Measurements from ENCODE around the gene BMP6.

Gene BMP6

GRCh38 chr6:7811441-7811840, 85.5 kb downstream of the BMP6 start:
- no peak for TF ChIP-seq SIN3A (IDR thresholded peaks at IDR 0.05; ENCODE audit: borderline replicate concordance, insufficient read depth, low read length)
- TF ChIP-seq TAF1 (IDR thresholded peaks at IDR 0.05; ENCODE audit: borderline replicate concordance, insufficient read depth, low read length), result no peak
- no peak for TF ChIP-seq FOXP2 (optimal IDR thresholded peaks at IDR 0.05; ENCODE audit: borderline replicate concordance, extremely low read depth, extremely low read length, insufficient read depth)
- TF ChIP-seq POLR2AphosphoS5 (IDR thresholded peaks at IDR 0.05; ENCODE audit: low read depth, low read length), result no peak
- TF ChIP-seq REST (IDR thresholded peaks at IDR 0.05; ENCODE audit: insufficient read depth in 1 of 2, low read depth in 2 of 2, low read length in 2 of 2), result no peak

GRCh38 chr6:7812623-7813022, 86.7 kb downstream of the BMP6 start:
- TF ChIP-seq FOXP2 (optimal IDR thresholded peaks at IDR 0.05; ENCODE audit: borderline replicate concordance, extremely low read depth, extremely low read length, insufficient read depth), result no peak
- TF ChIP-seq POLR2AphosphoS5 (IDR thresholded peaks at IDR 0.05; ENCODE audit: low read depth, low read length), result no peak
- TF ChIP-seq TAF1 (IDR thresholded peaks at IDR 0.05; ENCODE audit: borderline replicate concordance, insufficient read depth, low read length), result no peak

- TF ChIP-seq POLR2AphosphoS5 (IDR thresholded peaks at IDR 0.05; ENCODE audit: low read depth, low read length), result no peak
- no peak for TF ChIP-seq SIN3A (IDR thresholded peaks at IDR 0.05; ENCODE audit: borderline replicate concordance, insufficient read depth, low read length)
These were observed 87.3 kb downstream of the BMP6 start for GRCh38 chr6:7813193-7813592.

GRCh38 chr6:7813704-7814103, 87.8 kb downstream of the BMP6 start:
- TF ChIP-seq POLR2AphosphoS5 (IDR thresholded peaks at IDR 0.05; ENCODE audit: low read depth, low read length), result no peak
- no peak for TF ChIP-seq FOXP2 (optimal IDR thresholded peaks at IDR 0.05; ENCODE audit: borderline replicate concordance, extremely low read depth, extremely low read length, insufficient read depth)
- no peak for TF ChIP-seq SIN3A (IDR thresholded peaks at IDR 0.05; ENCODE audit: borderline replicate concordance, insufficient read depth, low read length)
- no peak for TF ChIP-seq TAF1 (IDR thresholded peaks at IDR 0.05; ENCODE audit: borderline replicate concordance, insufficient read depth, low read length)
- no peak for TF ChIP-seq REST (IDR thresholded peaks at IDR 0.05; ENCODE audit: insufficient read depth in 1 of 2, low read depth in 2 of 2, low read length in 2 of 2)

- TF ChIP-seq POLR2AphosphoS5 (IDR thresholded peaks at IDR 0.05; ENCODE audit: low read depth, low read length), result no peak
- TF ChIP-seq REST (IDR thresholded peaks at IDR 0.05; ENCODE audit: insufficient read depth in 1 of 2, low read depth in 2 of 2, low read length in 2 of 2), result no peak
- no peak for TF ChIP-seq SIN3A (IDR thresholded peaks at IDR 0.05; ENCODE audit: borderline replicate concordance, insufficient read depth, low read length)
These were observed 89.8 kb downstream of the BMP6 start for GRCh38 chr6:7815716-7816115.

- TF ChIP-seq SIN3A (IDR thresholded peaks at IDR 0.05; ENCODE audit: borderline replicate concordance, insufficient read depth, low read length), result no peak
- TF ChIP-seq FOXP2 (optimal IDR thresholded peaks at IDR 0.05; ENCODE audit: borderline replicate concordance, extremely low read depth, extremely low read length, insufficient read depth), result no peak
- no peak for TF ChIP-seq POLR2AphosphoS5 (IDR thresholded peaks at IDR 0.05; ENCODE audit: low read depth, low read length)
- TF ChIP-seq TAF1 (IDR thresholded peaks at IDR 0.05; ENCODE audit: borderline replicate concordance, insufficient read depth, low read length), result no peak
- TF ChIP-seq REST (IDR thresholded peaks at IDR 0.05; ENCODE audit: insufficient read depth in 1 of 2, low read depth in 2 of 2, low read length in 2 of 2), result no peak
These were observed 92.6 kb downstream of the BMP6 start for GRCh38 chr6:7818257-7819214.
